HG02571 (cell line): ENCODE results near the gene SCYGR3.

Experiments
- ATAC-seq: cut with Tn5 transposase; IDR thresholded peaks from one replicate; pipeline ENCODE4 v1.9.1; 2021; ENCODE audit warnings: mild to moderate bottlenecking, moderate library complexity; ENCODE audit not compliant: unreplicated experiment

SCYGR3 gene, protein sequence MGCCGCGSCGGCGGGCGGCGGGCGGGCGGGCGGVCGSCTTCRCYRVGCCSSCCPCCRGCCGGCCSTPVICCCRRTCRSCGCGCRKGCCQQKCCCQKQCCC

DNA sequence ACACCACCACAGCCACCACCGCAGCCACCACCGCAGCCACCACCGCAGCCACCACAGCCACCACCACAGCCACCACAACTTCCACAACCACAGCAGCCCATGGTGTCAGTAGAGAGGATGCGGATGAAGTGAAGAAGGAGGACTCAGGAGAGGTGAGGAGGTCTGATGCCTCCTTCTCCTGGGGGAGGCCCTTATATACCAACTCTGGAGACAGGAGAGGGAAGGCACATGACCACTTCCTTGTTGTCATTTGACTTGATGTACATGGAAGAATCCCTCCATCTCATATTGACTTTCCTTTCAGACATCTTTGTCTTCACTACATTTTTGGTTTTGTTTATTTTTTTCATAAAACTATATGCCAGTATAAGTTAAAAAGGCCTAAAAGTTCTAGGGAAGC is at the start of gene SCYGR3:
Gene SCYGR3 (minus strand): TSS at position 101 of the 400 bp plus-strand sequence. CDS start 0 bp downstream, at position 101.
- no peak for ATAC-seq

DNA sequence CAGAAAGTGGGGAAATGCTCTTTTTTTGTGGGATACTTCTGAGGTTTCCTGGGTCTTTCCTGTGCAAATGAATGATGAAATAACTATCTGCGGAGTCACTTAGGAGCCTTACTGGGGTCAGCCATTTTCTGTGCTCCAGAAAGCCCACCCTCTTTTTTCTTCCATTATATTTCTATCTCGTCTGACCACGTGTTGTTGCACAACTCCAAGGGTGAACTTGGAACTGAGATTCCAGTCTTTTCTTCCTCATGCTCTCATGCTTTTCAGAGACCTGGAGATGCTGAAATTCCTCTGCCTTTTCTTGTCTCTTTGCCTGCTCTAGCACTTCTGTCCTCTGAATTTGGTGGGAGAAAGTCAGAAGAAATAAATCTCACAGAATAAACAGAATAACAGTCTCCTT is 47.2 kb upstream of the SCYGR3 start:
- ATAC-seq, result no peak

DNA sequence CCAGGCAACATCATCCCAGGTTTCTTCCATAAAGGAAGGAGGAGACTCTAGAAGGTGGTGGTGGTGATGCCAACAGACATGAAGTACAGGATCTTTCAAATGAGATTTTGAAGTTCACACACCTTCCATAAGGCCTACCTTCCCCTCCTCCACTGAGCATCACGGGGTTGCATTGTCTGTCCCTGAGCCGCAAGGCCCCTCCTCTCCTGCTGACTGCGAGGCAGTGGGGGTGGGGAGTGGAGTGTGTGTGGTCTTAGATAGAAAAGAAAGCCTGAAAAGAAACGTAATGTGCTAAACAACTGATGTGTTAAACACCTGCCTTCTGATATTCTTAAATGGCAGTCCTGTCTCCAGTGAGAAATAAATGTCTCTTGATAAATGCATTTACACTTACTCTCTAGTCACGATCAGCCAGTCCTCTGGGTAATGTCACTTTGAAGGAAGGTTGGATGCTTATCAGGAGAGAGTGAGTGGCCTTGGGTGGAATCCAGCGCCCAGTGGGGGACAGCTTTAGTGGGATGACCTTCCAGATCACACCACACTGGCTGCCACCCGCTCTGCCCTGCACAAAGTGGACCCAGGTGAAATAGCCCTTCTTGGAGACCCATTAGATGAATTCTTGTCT is 46.5 kb upstream of the SCYGR3 start:
- ATAC-seq, result no peak

DNA sequence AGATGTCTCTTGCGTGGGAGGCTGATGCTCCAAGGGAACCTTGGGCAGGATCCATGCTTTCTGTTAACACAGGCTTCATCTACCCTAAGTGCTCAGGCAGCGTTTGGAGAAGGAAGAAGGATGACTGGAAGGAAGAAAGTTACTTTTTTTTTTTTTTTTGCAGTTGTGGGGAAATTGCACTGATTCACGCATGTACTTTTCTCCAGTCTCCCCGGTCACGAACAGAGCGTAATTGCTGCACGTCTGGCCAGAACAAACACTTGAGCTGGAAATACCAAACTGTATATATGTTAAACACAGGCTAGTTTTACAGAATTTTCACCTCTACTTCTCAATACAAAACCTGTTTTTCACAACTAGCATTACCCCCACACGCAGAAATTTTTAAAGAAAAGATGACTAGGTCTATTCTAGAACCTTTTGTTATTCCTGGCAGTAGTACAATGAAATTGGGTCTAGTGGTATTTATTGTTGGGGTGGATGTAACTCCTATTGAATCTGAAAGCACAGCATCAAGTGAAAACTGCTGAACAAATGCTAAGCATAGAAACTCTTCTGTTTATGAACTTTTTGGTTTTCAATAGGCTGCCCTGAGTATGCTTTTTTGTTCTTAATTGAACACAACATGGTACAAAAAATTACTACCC is 42.7 kb upstream of the SCYGR3 start:
- no peak for ATAC-seq

DNA sequence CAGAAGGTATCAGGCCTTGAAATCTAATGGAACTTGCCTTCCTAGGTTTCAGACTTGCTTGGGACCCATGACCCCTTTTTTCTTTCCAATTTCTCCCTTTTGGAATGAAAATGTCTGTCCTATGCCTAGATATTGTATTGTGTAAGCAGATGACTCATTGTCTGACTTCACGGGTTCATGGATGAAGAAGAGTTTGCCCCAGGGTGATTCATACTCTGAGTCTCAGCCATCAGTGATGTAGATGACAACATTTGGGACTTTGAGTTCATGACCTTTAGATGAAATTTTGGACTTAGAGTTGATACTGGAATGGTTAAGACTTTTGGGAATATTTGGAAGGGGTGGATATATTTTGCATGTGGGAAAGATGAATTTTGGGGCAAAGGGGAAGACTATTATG is 40.8 kb upstream of the SCYGR3 start:
- no peak for ATAC-seq

DNA sequence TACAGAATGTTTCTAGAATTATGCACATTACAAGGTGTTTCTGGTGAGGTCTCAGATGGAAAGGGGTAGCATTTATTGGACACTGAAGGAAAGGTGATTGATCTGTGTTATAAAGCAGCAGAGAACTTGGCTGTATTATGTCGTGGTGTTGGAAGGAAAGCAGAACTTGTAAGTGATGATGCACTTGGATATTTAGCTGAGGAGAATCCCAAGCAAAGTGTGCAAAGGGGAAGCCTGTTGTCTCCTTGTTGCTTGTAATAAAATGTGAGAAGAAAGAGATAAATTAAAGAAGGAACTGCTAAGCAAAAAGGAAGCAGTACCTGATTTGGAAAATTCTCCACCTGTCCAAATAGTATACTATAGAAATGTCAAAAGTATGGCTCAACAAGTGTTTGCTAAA is 39.8 kb upstream of the SCYGR3 start:
- ATAC-seq, result no peak

DNA sequence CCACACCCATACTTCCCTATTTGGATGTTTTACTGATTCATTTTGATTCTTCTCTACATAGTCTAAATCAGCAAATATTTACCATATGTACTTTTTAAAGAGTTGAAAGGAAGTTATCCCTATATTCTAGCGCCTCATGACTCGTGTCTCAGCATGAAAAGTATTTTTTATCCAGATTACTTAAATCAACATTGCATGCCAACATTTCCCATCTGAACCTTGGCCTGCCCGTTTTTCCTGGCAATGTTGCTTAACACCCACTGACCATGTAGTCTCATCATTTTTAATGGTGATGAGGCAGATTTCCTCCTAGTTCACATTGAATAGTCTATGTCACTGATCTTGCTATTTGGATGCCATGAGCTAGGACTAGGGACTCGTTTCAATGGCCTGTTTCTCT is 38.8 kb upstream of the SCYGR3 start:
- no peak for ATAC-seq

DNA sequence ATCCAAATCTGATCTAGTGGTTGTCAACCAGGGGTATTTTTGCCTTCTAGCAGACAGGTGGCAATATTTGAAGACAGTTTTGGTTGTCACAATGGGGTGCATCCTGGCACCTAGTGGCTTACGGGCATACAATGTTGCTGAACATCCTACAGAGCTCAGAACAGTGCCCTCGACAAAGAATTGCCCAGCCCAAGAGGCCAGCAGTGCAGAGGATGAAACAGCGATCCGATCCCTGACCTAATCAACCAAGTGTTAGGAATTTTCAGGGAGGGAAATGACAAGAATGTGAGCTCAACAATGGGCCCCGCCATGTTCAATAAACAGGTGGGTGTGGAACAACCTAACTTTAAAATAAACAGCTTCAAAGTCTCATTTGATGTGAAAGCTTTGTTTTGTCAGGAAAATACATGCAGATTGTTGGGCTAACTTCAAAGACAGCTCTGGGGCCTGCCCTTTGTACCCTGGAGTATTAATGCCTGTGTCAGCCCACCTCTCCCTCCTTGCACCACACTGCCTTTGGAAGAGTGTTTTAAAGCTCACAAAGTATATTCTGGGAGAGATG is 29.4 kb upstream of the SCYGR3 start:
- no peak for ATAC-seq

DNA sequence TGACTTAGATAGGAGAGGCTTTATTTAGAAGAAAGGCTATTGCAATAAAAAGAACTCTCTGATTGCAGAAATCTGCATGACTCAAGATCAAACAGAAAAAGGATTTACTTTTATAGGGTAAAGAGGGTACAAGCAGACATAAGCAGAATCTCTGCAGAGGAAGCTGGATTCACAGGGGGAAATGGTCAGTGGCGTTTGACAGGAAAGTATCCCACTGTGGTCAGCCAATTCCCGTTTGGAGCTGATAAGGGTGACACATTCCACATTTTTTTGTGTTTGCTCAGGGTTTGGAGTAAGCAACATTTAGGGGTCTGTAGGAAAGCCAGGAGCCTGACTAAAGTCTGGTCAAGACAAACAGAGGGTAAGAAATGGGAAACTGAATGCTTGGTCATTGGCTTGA is 28.0 kb upstream of the SCYGR3 start:
- ATAC-seq, result no peak

DNA sequence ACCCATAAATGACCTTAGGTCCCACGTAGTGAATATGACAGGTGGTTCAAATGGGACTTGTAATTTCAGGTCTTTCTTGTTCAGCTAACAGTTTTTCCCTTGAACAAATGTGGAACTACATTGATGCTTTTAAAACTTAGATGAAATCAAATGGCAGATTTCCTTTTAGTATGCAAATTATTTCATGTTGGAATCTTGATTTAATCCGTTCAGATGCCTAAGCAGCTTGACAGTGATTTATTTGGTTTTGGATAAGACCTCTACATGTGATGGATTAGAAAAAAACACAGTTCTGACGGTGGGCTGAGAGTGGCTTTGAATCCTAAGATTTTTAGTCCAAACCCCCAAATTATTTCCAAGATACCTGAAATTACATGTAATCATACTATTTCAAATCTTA is 19.6 kb upstream of the SCYGR3 start:
- no peak for ATAC-seq

DNA sequence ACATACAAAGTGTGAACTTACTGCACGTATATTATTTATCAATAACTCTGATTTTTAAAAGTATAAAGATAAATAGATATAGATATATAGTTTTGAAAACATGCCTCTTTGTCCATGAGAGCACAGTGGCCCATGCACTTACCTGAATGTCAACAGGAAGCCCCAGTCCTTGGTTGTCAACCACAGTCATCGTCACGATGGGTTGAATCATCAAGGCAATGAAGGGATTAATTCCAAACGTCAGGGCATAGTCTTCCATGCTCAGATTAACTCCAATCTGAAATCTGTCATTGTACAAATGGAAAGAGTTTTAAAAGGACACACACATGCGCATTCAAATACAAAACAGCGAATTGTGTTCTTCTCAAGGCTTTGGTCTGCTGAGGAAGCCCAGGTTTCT is 18.2 kb upstream of the SCYGR3 start:
- no peak for ATAC-seq

DNA sequence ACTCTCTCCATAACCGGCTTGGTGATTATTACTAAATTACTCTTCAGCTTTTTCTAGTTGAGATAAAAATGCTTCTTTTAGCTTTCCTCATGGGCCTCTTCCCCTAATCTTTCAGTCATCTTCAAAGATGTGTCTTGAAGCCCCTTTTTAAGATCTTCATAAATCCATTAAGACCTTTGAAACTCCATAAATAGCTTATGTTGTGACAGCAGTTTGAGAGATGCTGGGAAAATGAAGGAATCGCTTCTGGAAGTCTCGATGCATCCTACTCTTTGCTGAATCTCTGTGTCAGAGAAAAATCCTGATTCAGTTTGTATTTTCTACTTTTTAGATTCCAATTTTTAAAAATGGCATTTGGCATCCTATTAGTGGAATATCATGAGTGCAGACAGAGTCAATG is 15.7 kb upstream of the SCYGR3 start:
- ATAC-seq, result no peak

DNA sequence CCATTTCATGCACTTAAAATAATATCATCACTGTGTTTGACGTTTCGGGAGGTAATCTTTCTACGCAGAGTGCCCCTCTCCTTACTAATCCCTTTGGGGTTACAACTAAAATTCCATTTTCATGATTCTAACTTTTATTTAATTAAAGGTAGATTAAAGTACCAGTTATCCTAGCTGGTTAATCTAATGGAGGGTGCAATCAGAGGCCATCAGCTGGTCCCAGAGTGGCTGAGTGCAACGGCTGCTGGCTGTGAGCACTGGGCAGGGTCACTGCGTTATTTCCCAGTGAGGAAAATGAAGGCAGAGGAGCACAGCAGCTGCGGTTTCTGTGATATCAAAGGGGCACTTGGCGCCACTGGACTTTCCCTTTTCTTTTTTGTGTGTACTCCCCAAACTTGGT is 14.8 kb upstream of the SCYGR3 start:
- ATAC-seq, result no peak

DNA sequence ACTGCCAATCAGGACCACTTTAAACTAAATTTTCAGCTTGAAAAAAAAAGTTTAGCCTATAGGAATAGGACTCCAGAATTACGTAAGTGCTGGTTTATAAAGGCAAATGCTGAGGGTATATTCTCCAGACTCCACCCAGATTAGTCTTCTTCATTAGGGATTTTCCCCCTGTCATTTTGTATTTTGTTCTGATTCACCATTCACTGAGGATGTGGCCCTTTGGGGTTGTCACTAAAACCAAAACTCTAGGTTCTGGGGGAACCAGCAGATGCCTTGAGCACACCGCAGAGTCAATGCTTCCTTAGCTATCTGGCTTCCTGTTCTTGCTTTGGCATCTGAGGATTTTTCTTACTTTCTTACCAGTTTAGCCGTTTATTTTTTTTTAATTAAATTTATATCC is 13.1 kb upstream of the SCYGR3 start:
- ATAC-seq, result peak; percentile 98

DNA sequence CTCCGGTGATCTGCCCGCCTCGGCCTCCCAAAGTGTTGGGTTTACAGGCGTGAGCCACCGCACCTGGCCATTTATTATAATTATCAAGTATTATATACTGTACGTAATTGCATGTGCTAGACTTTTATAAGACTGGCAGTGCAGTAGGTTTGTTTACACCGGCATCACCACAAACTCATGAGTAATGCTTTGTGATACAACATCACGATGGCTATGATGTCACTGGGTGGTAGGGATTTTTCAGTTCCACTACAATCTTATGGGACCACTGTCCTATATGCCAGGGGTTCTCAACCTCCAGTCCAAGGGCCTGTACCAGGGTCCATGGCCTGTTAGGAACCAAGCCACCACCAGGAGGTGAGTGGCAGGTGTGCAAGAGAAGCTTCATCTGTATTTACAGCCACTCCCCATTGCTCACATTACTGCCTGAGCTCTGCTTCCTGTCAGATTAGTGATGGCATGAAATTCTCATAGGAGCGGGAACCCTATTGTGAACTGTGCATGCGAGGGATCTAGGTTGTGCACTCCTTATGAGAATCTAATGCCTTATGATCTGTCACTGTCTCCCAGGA is 12.0 kb upstream of the SCYGR3 start:
- ATAC-seq, result no peak

DNA sequence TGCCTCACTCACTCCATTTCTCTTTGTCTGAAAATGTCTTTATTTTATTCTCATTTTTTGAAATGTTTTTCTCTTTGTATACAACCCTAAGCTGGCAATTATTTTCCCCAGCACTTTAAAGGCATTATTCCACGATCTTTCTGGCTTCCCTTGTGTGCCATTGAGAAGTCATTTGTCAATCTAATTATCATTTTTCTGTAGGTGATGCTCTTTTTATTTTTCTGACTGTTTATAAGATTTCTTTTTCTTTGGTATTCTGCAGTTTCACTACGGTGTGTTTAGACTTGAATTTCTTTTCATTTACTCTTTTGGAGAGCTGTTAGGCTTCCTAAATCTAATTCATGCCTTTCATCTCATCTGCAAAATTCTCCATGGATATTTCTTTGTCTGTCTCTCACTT is 10.8 kb upstream of the SCYGR3 start:
- ATAC-seq, result no peak

DNA sequence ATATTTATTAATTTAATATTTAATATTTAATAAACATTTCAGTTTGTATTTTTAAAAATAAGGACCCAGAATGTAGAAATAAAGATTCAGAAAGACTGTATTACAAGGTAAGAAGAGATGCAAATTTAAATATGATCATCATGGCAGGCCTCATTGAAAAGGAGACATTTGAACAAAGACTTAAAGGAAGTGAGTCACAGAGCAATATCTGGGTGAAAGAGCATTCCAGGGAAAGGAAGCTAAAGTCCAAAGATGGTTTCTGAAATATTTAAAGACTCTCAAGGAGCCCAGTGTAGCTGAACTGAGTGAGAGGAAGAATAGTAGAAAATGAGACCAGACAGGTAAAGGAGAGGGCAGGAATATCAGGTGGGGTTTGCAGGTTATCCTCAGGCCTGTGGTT is 8.6 kb upstream of the SCYGR3 start:
- no peak for ATAC-seq

DNA sequence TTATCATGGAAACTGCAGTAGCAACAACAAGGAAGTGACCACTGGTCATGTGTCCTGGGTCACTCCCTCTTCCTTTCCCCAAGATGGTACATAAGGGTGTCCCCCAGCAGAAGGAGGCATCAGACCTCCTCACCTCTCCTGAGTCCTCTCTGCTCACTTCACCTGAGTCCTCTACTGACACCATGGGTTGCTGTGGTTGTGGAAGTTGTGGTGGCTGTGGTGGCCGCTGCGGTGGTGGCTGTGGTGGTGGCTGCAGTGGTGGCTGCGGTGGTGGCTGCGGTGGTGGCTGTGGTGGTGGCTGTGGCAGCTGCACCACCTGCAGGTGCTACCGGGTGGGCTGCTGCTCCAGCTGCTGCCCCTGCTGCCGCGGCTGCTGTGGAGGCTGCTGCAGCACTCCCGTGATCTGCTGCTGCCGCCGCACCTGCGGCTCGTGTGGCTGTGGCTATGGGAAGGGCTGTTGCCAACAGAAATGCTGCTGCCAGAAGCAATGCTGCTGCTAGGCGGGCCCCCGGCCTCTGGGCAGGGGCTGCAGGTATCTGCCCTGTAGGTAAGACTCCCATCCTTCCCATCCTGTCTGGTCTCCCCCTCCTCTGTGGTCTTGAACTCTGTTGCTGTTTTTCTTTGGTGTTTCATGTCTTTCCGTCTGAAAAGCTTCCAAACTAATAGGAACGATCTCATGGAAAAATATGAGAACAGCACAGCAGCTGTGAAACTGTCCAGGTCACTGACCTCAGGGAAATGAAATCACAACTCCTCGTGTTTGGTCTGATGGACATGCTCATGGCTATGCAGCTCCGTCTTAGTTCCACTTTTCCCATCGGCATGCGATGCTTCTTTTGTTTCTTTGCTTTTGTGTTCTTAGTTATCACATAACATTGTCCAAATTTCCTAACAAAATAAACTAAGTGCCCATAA is 2.9 kb upstream of the SCYGR3 start, which contains the start of gene SCYGR4:
Gene SCYGR4 (plus strand): TSS at position 183 of the 915 bp plus-strand sequence. CDS start 0 bp downstream, at position 183.
- ATAC-seq, result no peak

DNA sequence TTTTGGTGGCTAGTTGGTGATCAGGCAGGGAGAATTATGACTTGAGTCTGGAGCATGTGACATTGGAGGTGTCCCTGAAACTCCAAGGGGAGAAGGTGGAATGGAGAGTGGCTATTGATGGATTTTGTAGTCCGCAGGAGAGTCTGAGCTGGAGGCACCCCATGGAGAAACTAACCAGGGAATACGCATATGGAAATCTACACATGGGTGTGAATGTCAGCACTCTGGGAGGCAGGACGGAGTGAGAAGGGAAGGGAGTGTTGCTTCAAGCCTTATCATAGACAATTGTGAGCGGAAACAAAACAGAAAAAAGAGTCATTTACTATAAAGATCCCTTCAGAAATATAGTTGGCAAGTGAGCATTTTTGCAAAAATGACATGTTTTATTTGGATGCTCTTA is 2.0 kb upstream of the SCYGR3 start:
- ATAC-seq, result no peak

DNA sequence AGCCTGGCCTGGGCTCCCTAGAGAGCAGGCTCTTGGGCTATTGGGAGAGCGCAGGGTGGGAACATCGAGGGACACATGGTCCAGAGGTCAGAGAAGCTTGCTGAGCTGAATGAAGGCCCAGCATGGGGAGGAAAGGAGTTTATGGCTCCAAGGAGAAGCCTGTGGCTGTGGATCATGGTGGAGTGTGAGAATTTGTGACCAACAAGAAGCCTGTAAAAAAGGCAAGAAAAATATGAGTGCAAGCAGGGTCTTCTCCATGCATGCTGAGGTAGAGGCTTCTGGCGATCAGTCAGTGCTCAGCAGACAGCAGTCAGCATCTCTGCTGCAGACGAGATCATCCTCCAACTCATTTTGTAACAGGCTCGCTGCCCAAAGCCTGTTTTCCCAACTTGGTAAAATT is 1.3 kb upstream of the SCYGR3 start:
- no peak for ATAC-seq

DNA sequence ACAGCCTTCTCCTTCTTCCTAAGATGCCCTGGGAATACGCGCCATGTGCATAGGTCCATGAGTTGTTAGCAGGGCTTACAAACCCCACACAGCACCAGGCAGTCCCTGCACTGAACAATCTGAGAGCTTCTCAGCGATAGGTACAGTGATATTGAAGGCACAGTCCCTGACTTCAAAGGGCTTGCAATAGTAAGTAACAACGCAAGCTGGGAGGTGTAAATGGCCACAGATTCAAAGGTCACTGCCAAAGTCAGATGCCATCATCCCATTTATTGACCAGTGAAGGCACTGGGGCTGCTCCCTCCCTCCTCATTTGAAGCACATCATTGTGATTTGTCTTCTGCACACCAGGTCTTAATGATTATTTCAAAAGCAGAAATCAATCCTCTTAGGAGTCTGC is 541 bp upstream of the SCYGR3 start:
- ATAC-seq, result no peak
